GM12892 (cell line): ENCODE data around the gene CHCHD10.

Experiments used
- POLR2AphosphoS5 ChIP-seq: IDR thresholded peaks from 2 replicates; pipeline ENCODE4 v1.6.1; 2011; ENCODE audit warnings: low read depth, low read length, control low read depth
- TAF1 ChIP-seq: IDR thresholded peaks from 2 replicates; pipeline ENCODE4 v1.6.1; 2011; ENCODE audit warnings: low read depth, mild to moderate bottlenecking, control low read depth, low read length, borderline replicate concordance

GRCh38 chr22:23816156-23816976 lies 48.6 kb upstream of the CHCHD10 start:
- TF ChIP-seq POLR2AphosphoS5 (no peak), TAF1 (no peak)
